Astrocyte (in vitro differentiated cells and primary cell): ENCODE results near the gene ZNF740. TPM values are rescaled to one million over a fixed set of nuclear protein-coding genes. Genes with fewer than 3 reads are reported as not detected.
"Not testable (repeated sequence)": the region's sequence is repeated elsewhere in the genome, so short reads cannot be mapped to it uniquely, and the experiment has no call there.

Experiments used
- DNase-seq: peaks from one replicate; pipeline ENCODE4 v3.0.0-alpha.2; 2010; ENCODE audit warnings: low read depth
- FAIRE-seq: peaks from 2 replicates; lab custom pipeline; 2011; peaks lifted over from hg19 to GRCh38; lab: Jason Lieb, UNC
- H2AFZ ChIP-seq: 2 replicates; pipeline ENCODE4 v1.6.0; 2012; ENCODE audit warnings: low read depth, low read length, inconsistent platforms
- H3K27ac ChIP-seq: 2 replicates; pipeline ENCODE4 v1.5.1; 2011; ENCODE audit warnings: low read depth, low read length, inconsistent platforms
- H3K27me3 ChIP-seq: 2 replicates; pipeline ENCODE4 v1.6.0; 2011; ENCODE audit warnings: low read length, inconsistent platforms; ENCODE audit not compliant: insufficient read depth
- H3K36me3 ChIP-seq: 2 replicates; pipeline ENCODE4 v1.5.1; 2011; ENCODE audit warnings: low read length, inconsistent platforms; ENCODE audit not compliant: insufficient read depth
- H3K4me1 ChIP-seq: 2 replicates; pipeline ENCODE4 v1.5.1; 2011; ENCODE audit warnings: low read length, inconsistent platforms; ENCODE audit not compliant: insufficient read depth
- H3K4me2 ChIP-seq: 2 replicates; pipeline ENCODE4 v1.6.0; 2012; ENCODE audit warnings: low read length, inconsistent platforms
- H3K4me3 ChIP-seq: 2 replicates; pipeline ENCODE4 v1.5.1; 2011; ENCODE audit warnings: low read depth, mild to moderate bottlenecking, low read length, inconsistent platforms; ENCODE audit not compliant: insufficient read depth
- H3K79me2 ChIP-seq: 2 replicates; pipeline ENCODE4 v1.6.0; 2012; ENCODE audit warnings: mild to moderate bottlenecking, low read length, inconsistent platforms; ENCODE audit not compliant: insufficient read depth
- H3K9ac ChIP-seq: 2 replicates; pipeline ENCODE4 v1.6.0; 2012; ENCODE audit warnings: mild to moderate bottlenecking, low read length, inconsistent platforms
- H3K9me3 ChIP-seq: 2 replicates; pipeline ENCODE4 v1.5.1; 2012; ENCODE audit warnings: low read depth, mild to moderate bottlenecking, low read length, inconsistent platforms; ENCODE audit not compliant: insufficient read depth
- H4K20me1 ChIP-seq: 2 replicates; pipeline ENCODE4 v1.6.0; 2012; ENCODE audit warnings: low read length, inconsistent platforms; ENCODE audit not compliant: insufficient read depth
- H3K27ac Mint-ChIP-seq: one replicate; pipeline ENCODE4 v1.8.0; 2021; ENCODE audit warnings: mild to moderate bottlenecking, mixed read lengths; ENCODE audit not compliant: unreplicated experiment
- H3K27me3 Mint-ChIP-seq: one replicate; pipeline ENCODE4 v1.8.0; 2021; ENCODE audit warnings: low read depth, mixed read lengths; ENCODE audit not compliant: unreplicated experiment
- H3K36me3 Mint-ChIP-seq: one replicate; pipeline ENCODE4 v1.8.0; 2021; ENCODE audit warnings: low read depth, mixed read lengths; ENCODE audit not compliant: unreplicated experiment
- H3K4me1 Mint-ChIP-seq: one replicate; pipeline ENCODE4 v1.8.0; 2021; ENCODE audit warnings: low read depth, mixed read lengths; ENCODE audit not compliant: unreplicated experiment
- H3K4me3 Mint-ChIP-seq: one replicate; pipeline ENCODE4 v1.8.0; 2021; ENCODE audit warnings: mild to moderate bottlenecking, moderate library complexity, mixed read lengths; ENCODE audit not compliant: unreplicated experiment
- H3K9me3 Mint-ChIP-seq: one replicate; pipeline ENCODE4 v1.8.0; 2021; ENCODE audit warnings: mild to moderate bottlenecking, mixed read lengths; ENCODE audit not compliant: unreplicated experiment
- CTCF ChIP-seq: IDR thresholded peaks from 2 replicates; pipeline ENCODE4 v1.5.1; 2011; ENCODE audit warnings: low read depth, mild to moderate bottlenecking, inconsistent platforms, low read length, moderate library complexity; ENCODE audit not compliant: insufficient read depth
- EZH2 ChIP-seq: IDR thresholded peaks from 2 replicates; pipeline ENCODE4 v1.6.1; 2012; ENCODE audit warnings: mild to moderate bottlenecking, low read length, inconsistent platforms; ENCODE audit not compliant: insufficient read depth
- total RNA-seq: library from RNA; stranded (reverse); gene quantifications from 2 replicates; pipeline ENCODE4 v1.2.1, GENCODE V29; 2021

Gene ZNF740
- total RNA-seq, 1 donor from 2014 or later, result 31.0 TPM

GRCh38 chr12:53174881-53175491 lies 5.5 kb upstream of the ZNF740 start:
- TF ChIP-seq CTCF (no peak), EZH2 (no peak)
- Histone ChIP-seq H3K4me1 (peaks cover 25% of the 10 kb centered on the region), H3K9me3 (no peaks in the 10 kb centered on the region), H3K4me3 (no peak overlapping the region), H3K36me3 (peaks cover 4% of the 10 kb centered on the region), H3K79me2 (peaks cover 3% of the 10 kb centered on the region), H2AFZ (no peak overlapping the region), H3K9ac (no peak overlapping the region), H4K20me1 (no peaks in the 10 kb centered on the region), H3K27me3 (no peaks in the 10 kb centered on the region), H3K27ac (no peak overlapping the region), H3K4me2 (peak overlapping the region; percentile 19)
- no peak for FAIRE-seq
- peaks cover 25% of the 10 kb centered on the region for H3K4me1 Mint-ChIP-seq
- DNase-seq, result peak; percentile 6
- no peak overlapping the region for H3K27ac Mint-ChIP-seq
- no peaks in the 10 kb centered on the region for H3K27me3 Mint-ChIP-seq
- no peak overlapping the region for H3K4me3 Mint-ChIP-seq
- no peaks in the 10 kb centered on the region for H3K9me3 Mint-ChIP-seq
- H3K36me3 Mint-ChIP-seq, result peaks cover 12% of the 10 kb centered on the region

DNA sequence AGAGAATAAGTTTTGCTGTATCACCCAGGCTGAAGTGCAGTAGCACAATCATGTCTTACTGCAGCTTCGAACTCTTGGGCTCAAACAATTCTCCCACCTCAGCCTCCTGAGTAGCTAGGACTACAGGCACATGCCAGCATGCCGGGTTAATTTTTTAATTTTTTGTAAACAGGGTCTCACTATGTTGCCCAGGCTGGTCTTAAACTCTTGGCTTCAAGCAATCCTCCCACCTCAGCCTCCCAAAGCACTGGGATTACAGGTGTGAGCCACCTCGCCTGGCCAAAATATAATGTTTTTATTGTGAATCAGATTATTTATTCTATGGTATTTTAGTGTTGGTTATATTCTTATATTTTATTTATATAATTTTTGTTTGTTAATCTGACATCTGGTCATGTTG lies 3.8 kb upstream of the ZNF740 start:
- Histone ChIP-seq H3K4me3 (no peak overlapping the region), H3K27ac (no peak overlapping the region), H4K20me1 (peaks cover 8% of the 10 kb centered on the region), H3K9ac (no peak overlapping the region), H3K9me3 (no peaks in the 10 kb centered on the region), H3K79me2 (peaks cover 12% of the 10 kb centered on the region), H3K27me3 (no peaks in the 10 kb centered on the region), H3K4me1 (peaks cover 25% of the 10 kb centered on the region), H2AFZ (no peak overlapping the region), H3K4me2 (no peak overlapping the region), H3K36me3 (peaks cover 1% of the 10 kb centered on the region)
- Mint-ChIP-seq H3K9me3 (no peaks in the 10 kb centered on the region), H3K27ac (no peak overlapping the region), H3K4me1 (peaks cover 25% of the 10 kb centered on the region), H3K36me3 (peaks cover 7% of the 10 kb centered on the region), H3K4me3 (no peak overlapping the region), H3K27me3 (no peaks in the 10 kb centered on the region)
- TF ChIP-seq CTCF (no peak), EZH2 (no peak)
- FAIRE-seq (no peak), DNase-seq (no peak)

DNA sequence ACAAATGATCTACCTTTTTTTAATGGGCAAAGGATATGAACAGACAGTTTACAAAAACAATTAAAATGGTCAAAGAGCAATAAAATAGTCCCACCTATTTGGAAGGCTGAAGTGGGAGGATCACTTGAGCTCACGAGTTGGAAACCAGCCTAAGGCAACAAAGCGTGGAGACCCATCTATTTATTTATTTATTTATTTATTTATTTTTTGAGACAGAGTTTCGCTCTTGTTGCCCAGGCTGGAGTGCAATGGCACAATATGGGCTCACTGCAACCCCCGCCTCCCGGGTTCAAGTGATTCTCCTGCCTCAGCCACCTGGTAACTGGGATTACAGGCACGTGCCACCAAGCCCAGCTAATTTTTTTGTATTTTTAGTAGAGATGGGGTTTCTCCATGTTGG lies 3.1 kb upstream of the ZNF740 start:
- peaks cover 25% of the 10 kb centered on the region for H3K4me1 Mint-ChIP-seq
- not testable (repeated sequence) for H3K27ac ChIP-seq, H3K4me2 ChIP-seq, FAIRE-seq, H3K27me3 Mint-ChIP-seq, H3K4me3 ChIP-seq, H3K27ac Mint-ChIP-seq, H3K36me3 ChIP-seq, H3K27me3 ChIP-seq, H3K4me3 Mint-ChIP-seq, H3K9ac ChIP-seq, H3K9me3 Mint-ChIP-seq, H3K9me3 ChIP-seq, H2AFZ ChIP-seq, DNase-seq
- peaks cover 19% of the 10 kb centered on the region for H3K79me2 ChIP-seq
- peaks cover 15% of the 10 kb centered on the region for H4K20me1 ChIP-seq
- peaks cover 26% of the 10 kb centered on the region for H3K4me1 ChIP-seq
- peaks cover 11% of the 10 kb centered on the region for H3K36me3 Mint-ChIP-seq

DNA sequence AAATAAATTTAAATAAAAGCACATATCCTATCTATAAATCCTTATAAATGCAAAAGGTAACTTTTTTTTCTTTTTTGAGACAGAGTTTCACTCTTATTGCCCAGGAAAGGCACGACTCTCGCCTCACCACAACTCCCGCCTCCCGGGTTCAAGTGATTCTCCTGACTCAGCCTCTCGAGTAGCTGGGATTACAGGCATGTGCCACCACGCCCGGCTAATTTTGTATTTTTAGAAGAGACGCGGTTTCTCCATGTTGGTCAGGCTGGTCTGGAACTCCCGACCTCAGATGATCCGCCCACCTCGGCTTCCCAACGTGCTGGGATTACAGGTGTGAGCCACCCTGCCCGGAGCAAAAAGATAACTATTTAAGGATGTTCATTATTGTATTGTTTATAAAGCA lies 1.7 kb upstream of the ZNF740 start:
- H3K27me3 ChIP-seq, FAIRE-seq, H3K4me2 ChIP-seq, H3K27ac ChIP-seq, DNase-seq, H3K4me3 ChIP-seq, H3K9me3 ChIP-seq, H3K9me3 Mint-ChIP-seq, H3K9ac ChIP-seq, H3K27me3 Mint-ChIP-seq, H2AFZ ChIP-seq: not testable (repeated sequence)
- Histone ChIP-seq H4K20me1 (peaks cover 24% of the 10 kb centered on the region), H3K79me2 (peaks cover 33% of the 10 kb centered on the region), H3K36me3 (peaks cover 14% of the 10 kb centered on the region), H3K4me1 (peaks cover 35% of the 10 kb centered on the region)
- Mint-ChIP-seq H3K27ac (peak overlapping the region; percentile 72), H3K4me3 (peak overlapping the region; percentile 88), H3K4me1 (peaks cover 24% of the 10 kb centered on the region), H3K36me3 (peaks cover 15% of the 10 kb centered on the region)
